Retinal pigment epithelial cell (primary cell): Measurements from ENCODE around the gene LRRC14B.

Experiments used
- DNase-seq: peaks from one replicate; pipeline ENCODE4 v3.0.0-alpha.2; 2010; ENCODE audit warnings: low read depth
- H3K4me3 ChIP-seq: 2 replicates; pipeline ENCODE4 v1.5.1; 2011; ENCODE audit warnings: mild to moderate bottlenecking, low read length, control low read depth, moderate library complexity
- CTCF ChIP-seq: conservative IDR thresholded peaks from 2 replicates; pipeline ENCODE4 v1.5.1; 2011; ENCODE audit warnings: low read depth, low read length, control low read depth, inconsistent platforms

Gene LRRC14B

GRCh38 chr5:197892-198489 is 6.7 kb downstream of the LRRC14B start:
- no peak for DNase-seq
- no peak for TF ChIP-seq CTCF
- no peak overlapping the region for H3K4me3 ChIP-seq

GRCh38 chr5:198516-199196 is 7.4 kb downstream of the LRRC14B start:
- no peak for DNase-seq
- no peak overlapping the region for H3K4me3 ChIP-seq
- TF ChIP-seq CTCF, result no peak

- no peak for DNase-seq
- TF ChIP-seq CTCF, result no peak
- no peak overlapping the region for H3K4me3 ChIP-seq
Observed at GRCh38 chr5:199197-199949, 8.1 kb downstream of the LRRC14B start.

- H3K4me3 ChIP-seq, result no peak overlapping the region
- no peak for TF ChIP-seq CTCF
- no peak for DNase-seq
Observed at GRCh38 chr5:199950-200645, 8.8 kb downstream of the LRRC14B start.

GRCh38 chr5:200985-201384 is 9.7 kb downstream of the LRRC14B start:
- H3K4me3 ChIP-seq, result no peak overlapping the region
- DNase-seq, result no peak
- no peak for TF ChIP-seq CTCF

- no peak for TF ChIP-seq CTCF
- no peak overlapping the region for H3K4me3 ChIP-seq
- DNase-seq, result no peak
Observed at GRCh38 chr5:201672-202071, 10.4 kb downstream of the LRRC14B start.
